GM23338 (cell line): ENCODE measurements around the gene CES1. TPM values are rescaled to one million over a fixed set of nuclear protein-coding genes. Genes with fewer than 3 reads are reported as not detected.

Experiments used
- ATAC-seq: fragments of 200-7000 bp; cut with Tn5 transposase; 3 replicates; pipeline ENCODE4 v1.9.1; 2020
- DNase-seq: peaks from one replicate; pipeline ENCODE4 v3.0.0-alpha.2; 2015; ENCODE audit warnings: low spot score
- H2AFZ ChIP-seq: fragments of 200-600 bp; sonication (generic); 2 replicates; pipeline ENCODE4 v1.8.0; 2016; ENCODE audit warnings: antibody characterized with exemption, mild to moderate bottlenecking, moderate library complexity
- H3F3A ChIP-seq: fragments of 200-600 bp; sonication (generic); replicated peaks from 2 replicates; pipeline ENCODE4 v1.8.0; 2017; ENCODE audit warnings: antibody characterized with exemption, mixed run types, low read depth
- H3K27ac ChIP-seq: fragments of 200-600 bp; sonication (generic); 2 replicates; pipeline ENCODE4 v1.6.1; 2016; ENCODE audit warnings: low read depth
- H3K27me3 ChIP-seq: fragments of 200-600 bp; sonication (generic); 2 replicates; pipeline ENCODE4 v1.8.0; 2016; ENCODE audit warnings: mild to moderate bottlenecking, mixed run types, moderate library complexity; ENCODE audit not compliant: insufficient read depth
- H3K36me3 ChIP-seq: fragments of 200-600 bp; sonication (generic); 2 replicates; pipeline ENCODE4 v1.8.0; 2016; ENCODE audit warnings: mild to moderate bottlenecking; ENCODE audit not compliant: insufficient read depth
- H3K4me1 ChIP-seq: fragments of 200-600 bp; sonication (generic); 2 replicates; pipeline ENCODE4 v1.8.0; 2016; ENCODE audit warnings: mild to moderate bottlenecking, moderate library complexity; ENCODE audit not compliant: insufficient read depth
- H3K4me2 ChIP-seq: fragments of 200-600 bp; sonication (generic); 2 replicates; pipeline ENCODE4 v1.7.1; 2017; ENCODE audit warnings: mixed run types
- H3K4me3 ChIP-seq: fragments of 200-600 bp; sonication (generic); 2 replicates; pipeline ENCODE4 v1.6.1; 2016; ENCODE audit warnings: mixed run types
- H3K79me2 ChIP-seq: fragments of 200-600 bp; sonication (generic); replicated peaks from 2 replicates; pipeline ENCODE4 v1.8.0; 2017; ENCODE audit warnings: mild to moderate bottlenecking; ENCODE audit not compliant: insufficient read depth
- H3K9me2 ChIP-seq: fragments of 200-600 bp; sonication (generic); 2 replicates; pipeline ENCODE4 v1.8.0; 2017; ENCODE audit not compliant: insufficient read depth
- H4K20me1 ChIP-seq: fragments of 200-600 bp; sonication (generic); replicated peaks from 2 replicates; pipeline ENCODE4 v1.8.0; 2017; ENCODE audit warnings: mild to moderate bottlenecking; ENCODE audit not compliant: insufficient read depth
- H3K27ac Mint-ChIP-seq: 2 replicates; pipeline ENCODE4 v1.8.0; 2020; ENCODE audit warnings: inconsistent platforms, mild to moderate bottlenecking, moderate library complexity, mixed read lengths
- H3K27me3 Mint-ChIP-seq: 3 replicates; pipeline ENCODE4 v1.8.0; 2022; ENCODE audit warnings: low read depth, mild to moderate bottlenecking, moderate library complexity, mixed read lengths, inconsistent platforms; ENCODE audit not compliant: insufficient read depth, poor library complexity
- H3K36me3 Mint-ChIP-seq: 3 replicates; pipeline ENCODE4 v1.8.0; 2021; ENCODE audit warnings: low read depth, mild to moderate bottlenecking, inconsistent platforms, moderate library complexity, mixed read lengths
- H3K4me1 Mint-ChIP-seq: 3 replicates; pipeline ENCODE4 v1.8.0; 2020; ENCODE audit warnings: mild to moderate bottlenecking, inconsistent platforms, mixed read lengths
- H3K4me3 Mint-ChIP-seq: 3 replicates; pipeline ENCODE4 v1.8.0; 2021; ENCODE audit warnings: moderate library complexity, mild to moderate bottlenecking, inconsistent platforms, mixed read lengths
- H3K9me3 Mint-ChIP-seq: 3 replicates; pipeline ENCODE4 v1.8.0; 2020; ENCODE audit warnings: moderate library complexity, mild to moderate bottlenecking, inconsistent platforms, mixed read lengths
- CREB1 ChIP-seq: fragments of 250-450 bp; sonication (Bioruptor Pico); IDR thresholded peaks from 2 replicates; pipeline ENCODE4 v1.5.0; 2020; ENCODE audit warnings: low read depth, mild to moderate bottlenecking, moderate library complexity
- CTCF ChIP-seq, 2 experiments: fragments of 200-600 bp in 1 of 2; sonication (generic) in 1 of 2; conservative IDR thresholded peaks; 2 replicates each; pipeline versions ENCODE4 v1.5.1 to v1.6.1; 2016 to 2017; ENCODE audit warnings: antibody characterized with exemption in 2 of 2, low read depth in 2 of 2, mild to moderate bottlenecking in 2 of 2, moderate library complexity in 1 of 2
- ETS1 ChIP-seq: IDR thresholded peaks from 2 replicates; pipeline ENCODE4 v1.6.1; 2016; ENCODE audit warnings: antibody characterized with exemption
- EZH2 ChIP-seq: fragments of 200-600 bp; sonication (generic); IDR thresholded peaks from one replicate; pipeline ENCODE4 v1.8.0; 2017; ENCODE audit warnings: antibody characterized with exemption, mild to moderate bottlenecking, low read depth; ENCODE audit not compliant: unreplicated experiment
- EZH2phosphoT487 ChIP-seq: fragments of 200-600 bp; sonication (generic); IDR thresholded peaks from one replicate; pipeline ENCODE4 v1.8.1; 2018; ENCODE audit warnings: antibody characterized with exemption; ENCODE audit not compliant: unreplicated experiment
- JUNB ChIP-seq: IDR thresholded peaks from one replicate; pipeline ENCODE4 v1.6.1; 2016; ENCODE audit warnings: antibody characterized with exemption; ENCODE audit not compliant: unreplicated experiment
- NANOG ChIP-seq: IDR thresholded peaks from 2 replicates; pipeline ENCODE4 v1.6.1; 2016; ENCODE audit warnings: antibody characterized with exemption, borderline replicate concordance
- STAT1 ChIP-seq: IDR thresholded peaks from one replicate; pipeline ENCODE4 v1.6.1; 2016; ENCODE audit warnings: antibody characterized with exemption; ENCODE audit not compliant: unreplicated experiment
- ZNF114 ChIP-seq: fragments of 250-450 bp; sonication (Bioruptor Pico); IDR thresholded peaks from 2 replicates; pipeline ENCODE4 v1.5.0; 2020; ENCODE audit warnings: mild to moderate bottlenecking, moderate library complexity
- ZNF331 ChIP-seq: fragments of 250-450 bp; sonication (Bioruptor Pico); IDR thresholded peaks from 2 replicates; pipeline ENCODE4 v1.5.0; 2020; ENCODE audit warnings: low read depth, mild to moderate bottlenecking, moderate library complexity
- polyA plus RNA-seq: library from polyadenylated mRNA; unstranded; fragments of >200 nt; fragmentation: Nextera tagmentation; extraction: Ambion mirVana; gene quantifications from 2 replicates; pipeline ENCODE4 v1.2.1, GENCODE V29; 2016
- total RNA-seq: library from RNA; depleted of rRNA; stranded (reverse); fragments of >200 nt; shearing (Covaris generic); gene quantifications from 2 replicates; pipeline ENCODE4 v1.2.3, GENCODE V29; 2014

The CES1 gene
- total and polyA plus RNA-seq, 2 experiments from 2014 or later = 1.5 TPM; not detected in 1

GRCh38 chr16:55875273-55875672 is 42.4 kb upstream of the CES1 start, which contains the start of gene CES5A (continued):
- TF ChIP-seq CTCF (conservative IDR thresholded peaks at IDR 0.05; ENCODE audit: low read depth in 2 of 2) = no peak
- TF ChIP-seq STAT1 = no peak
- no peak for TF ChIP-seq ETS1
- no peak for TF ChIP-seq ZNF331 (CRISPR knock-in tag)

GRCh38 chr16:55873122-55873521 is 40.2 kb upstream of the CES1 start:
- no peaks in the 10 kb centered on the region for H4K20me1 ChIP-seq
- TF ChIP-seq ZNF114 (CRISPR knock-in tag) (no peak), ZNF331 (CRISPR knock-in tag) (no peak), NANOG (no peak), JUNB (no peak), ETS1 (no peak), CREB1 (CRISPR knock-in tag) (no peak), STAT1 (no peak)
- H3K36me3 ChIP-seq = no peaks in the 10 kb centered on the region
- no peaks in the 10 kb centered on the region for H3K36me3 Mint-ChIP-seq
- ATAC-seq = no peak
- no peak overlapping the region for H3K27ac ChIP-seq
- no peak overlapping the region for H3K4me2 ChIP-seq
- H3K27me3 Mint-ChIP-seq = peaks cover 3% of the 10 kb centered on the region
- H3K4me3 Mint-ChIP-seq = no peak overlapping the region
- H3K4me3 ChIP-seq = no peak overlapping the region
- no peaks in the 10 kb centered on the region for H3K9me2 ChIP-seq
- H3K27ac Mint-ChIP-seq = no peak overlapping the region
- H3K9me3 Mint-ChIP-seq = peaks cover under 1% of the 10 kb centered on the region; the same call in 1 of the 3 replicates
- H3K79me2 ChIP-seq = no peaks in the 10 kb centered on the region
- no peaks in the 10 kb centered on the region for H3K4me1 ChIP-seq
- no peaks in the 10 kb centered on the region for H3K4me1 Mint-ChIP-seq
- no peak overlapping the region for H2AFZ ChIP-seq
- no peaks in the 10 kb centered on the region for H3F3A ChIP-seq
- no peak for DNase-seq
- H3K27me3 ChIP-seq = no peaks in the 10 kb centered on the region

- H3K36me3 Mint-ChIP-seq = no peaks in the 10 kb centered on the region
- H3K36me3 ChIP-seq = no peaks in the 10 kb centered on the region
- H3F3A ChIP-seq = no peaks in the 10 kb centered on the region
Measured at GRCh38 chr16:55872130-55872529, 39.2 kb upstream of the CES1 start.

More at GRCh38 chr16:55872130-55872529, 39.2 kb upstream of the CES1 start:
- Histone ChIP-seq H3K4me2 (no peak overlapping the region), H2AFZ (no peak overlapping the region), H3K27ac (no peak overlapping the region), H4K20me1 (no peaks in the 10 kb centered on the region), H3K27me3 (no peaks in the 10 kb centered on the region), H3K4me1 (no peaks in the 10 kb centered on the region), H3K9me2 (no peaks in the 10 kb centered on the region), H3K4me3 (no peak overlapping the region), H3K79me2 (no peaks in the 10 kb centered on the region)
- Mint-ChIP-seq H3K27me3 (peaks cover 3% of the 10 kb centered on the region), H3K27ac (no peak overlapping the region), H3K4me3 (no peak overlapping the region), H3K9me3 (no peaks in the 10 kb centered on the region), H3K4me1 (no peaks in the 10 kb centered on the region)
- no peak for ATAC-seq
- DNase-seq = no peak
- no peak for TF ChIP-seq EZH2phosphoT487
- no peak for TF ChIP-seq EZH2
